KG1 (cell line): ENCODE measurements around the gene MAP2K5.

Experiments
- DNase-seq: peaks from one replicate; lab custom pipeline; 2025; lab: John Stamatoyannopoulos, UW

The MAP2K5 gene

DNA sequence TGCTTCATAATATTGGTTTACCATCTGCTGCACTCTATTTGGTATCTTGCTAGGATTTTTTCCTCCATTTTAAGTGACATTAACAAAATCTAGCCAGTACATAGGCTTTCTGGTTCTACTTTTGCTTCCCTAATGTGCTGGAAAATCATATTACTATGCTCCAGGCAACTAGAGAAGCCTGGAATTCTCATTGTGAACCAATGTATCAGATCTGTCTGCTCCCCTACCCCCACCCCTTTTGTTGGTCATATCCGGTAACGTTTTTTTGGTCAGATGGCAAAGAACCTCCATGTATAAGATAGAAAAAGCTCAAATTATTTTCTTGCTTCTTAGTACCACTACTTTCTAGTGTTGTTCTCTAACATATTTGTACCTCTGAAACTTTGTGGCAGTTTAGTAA, 17.1 kb downstream of the MAP2K5 start:
- DNase-seq = no peak

DNA sequence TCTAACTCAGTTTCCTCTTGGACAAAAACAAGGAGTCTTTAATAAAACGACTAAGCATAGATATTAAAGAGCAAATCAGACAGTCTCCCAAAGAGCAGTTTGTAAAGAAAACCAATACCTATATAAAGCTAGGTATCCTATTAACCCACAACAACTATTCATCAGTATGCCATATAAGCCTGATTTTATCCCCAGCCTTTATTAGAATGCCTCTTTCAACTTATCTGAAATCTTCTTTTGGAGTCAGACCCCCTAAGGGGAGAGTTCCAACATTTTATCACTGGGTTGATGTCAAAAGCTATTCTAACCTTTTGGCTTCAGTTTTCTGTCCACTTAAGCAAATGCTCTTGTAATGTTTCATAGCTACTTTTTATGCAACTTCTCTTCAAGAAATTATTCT, 17.8 kb downstream of the MAP2K5 start:
- no peak for DNase-seq

GRCh38 chr15:67563092-67563491, 20.6 kb downstream of the MAP2K5 start:
- DNase-seq = no peak

DNA sequence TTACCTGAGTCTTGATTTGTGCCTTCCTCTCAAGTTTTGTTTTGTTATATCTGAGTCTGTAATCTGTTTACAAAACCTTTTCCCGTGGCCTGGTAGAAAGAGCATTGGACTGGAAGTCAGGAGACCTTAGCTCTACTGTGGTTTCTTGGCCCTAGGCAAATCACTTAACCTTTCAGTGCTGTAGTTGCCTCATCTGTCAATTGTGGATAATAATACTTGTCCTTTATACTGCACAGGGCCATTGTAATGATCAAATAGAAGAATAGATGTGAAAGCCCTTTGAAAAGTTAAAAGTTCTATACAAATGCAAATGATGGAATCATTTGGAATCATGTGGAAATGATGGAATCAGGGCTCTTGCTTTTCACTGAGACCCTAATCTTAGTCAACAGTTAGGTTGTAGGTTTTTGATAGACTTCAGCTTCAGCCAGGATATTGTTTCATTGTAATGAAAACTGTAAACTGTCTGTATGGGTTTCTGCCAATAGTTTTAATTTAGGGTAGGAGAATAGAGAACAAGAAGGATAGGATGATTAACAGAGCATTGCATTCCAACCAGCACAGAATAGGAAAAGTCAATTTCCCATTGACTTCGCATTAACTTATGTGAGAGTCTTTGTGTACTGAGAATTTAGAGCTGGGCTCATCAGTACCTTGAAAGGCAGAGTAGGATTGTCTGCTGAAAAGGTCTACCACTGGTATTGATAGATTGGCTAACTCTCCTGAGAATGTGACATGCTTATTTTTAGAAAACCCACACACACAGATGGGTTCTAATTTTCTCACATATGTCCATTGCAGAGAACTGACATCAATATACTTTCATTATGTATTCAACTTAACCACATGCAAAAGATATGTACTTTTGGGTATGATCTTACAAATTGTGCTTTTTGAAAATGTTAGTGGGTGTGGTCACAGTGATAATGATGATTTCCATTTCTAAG, 21.8 kb downstream of the MAP2K5 start:
- DNase-seq = no peak

- no peak for DNase-seq
These were observed 22.5 kb downstream of the MAP2K5 start for GRCh38 chr15:67564968-67565345.

GRCh38 chr15:67569668-67570067, 27.2 kb downstream of the MAP2K5 start:
- no peak for DNase-seq

- no peak for DNase-seq
These were observed 28.6 kb downstream of the MAP2K5 start for GRCh38 chr15:67570875-67571647.

DNA sequence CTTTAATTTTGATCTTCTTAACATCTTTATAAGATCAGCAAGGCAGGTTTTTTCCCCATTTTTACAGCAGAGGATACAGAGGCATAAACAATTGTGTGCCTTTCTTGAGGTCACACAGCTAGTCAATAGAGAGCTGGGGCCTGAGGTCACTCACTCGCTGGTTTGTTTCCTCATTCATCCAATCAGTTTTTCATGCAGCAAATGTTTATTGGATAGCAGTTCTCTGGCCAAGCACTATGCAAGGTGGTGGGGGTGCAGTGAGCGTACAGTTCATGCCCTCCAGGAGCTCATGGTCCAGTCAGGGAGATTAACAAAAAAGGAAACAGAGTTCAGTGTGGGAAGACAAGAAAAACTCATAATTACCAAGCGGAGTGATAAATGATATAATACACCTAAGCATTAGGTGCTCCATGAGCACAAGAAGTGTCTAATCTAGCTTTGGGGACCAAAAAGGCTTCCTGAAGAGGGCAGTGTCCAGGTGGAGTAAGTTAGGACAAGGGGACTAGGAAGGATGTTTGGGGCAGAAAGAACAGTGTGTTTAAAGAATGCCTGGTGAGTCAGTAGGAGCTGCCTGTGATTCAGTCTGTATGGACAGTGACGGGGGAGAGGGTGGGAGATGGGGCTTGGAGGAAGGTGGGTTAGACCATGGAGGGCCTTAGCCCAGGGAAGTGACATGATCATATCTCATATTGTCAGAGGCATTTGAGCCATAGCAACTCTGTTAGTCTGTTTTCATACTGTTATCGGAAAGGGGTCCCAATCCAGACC, 29.3 kb downstream of the MAP2K5 start:
- no peak for DNase-seq

DNA sequence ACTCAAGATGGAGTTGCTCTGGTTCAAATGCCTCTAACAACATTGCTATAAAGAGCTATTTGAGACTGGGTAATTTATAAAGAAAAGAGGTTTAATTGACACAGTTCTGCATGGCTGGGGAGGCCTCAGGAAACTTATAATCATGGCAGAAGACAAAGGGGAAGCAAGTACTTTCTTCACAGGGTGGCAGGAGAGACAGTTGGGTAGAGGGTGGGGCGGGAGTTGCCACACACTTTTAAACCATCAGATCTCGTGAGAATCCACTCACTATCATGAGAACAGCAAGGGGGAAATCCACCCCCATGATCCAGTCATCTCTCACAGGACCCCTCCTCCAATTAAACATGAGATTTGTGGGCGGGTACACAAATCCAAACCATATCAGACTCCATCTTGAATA, 30.7 kb downstream of the MAP2K5 start:
- DNase-seq = no peak

- DNase-seq = no peak
These were observed 32.6 kb downstream of the MAP2K5 start for GRCh38 chr15:67575039-67575502.

DNA sequence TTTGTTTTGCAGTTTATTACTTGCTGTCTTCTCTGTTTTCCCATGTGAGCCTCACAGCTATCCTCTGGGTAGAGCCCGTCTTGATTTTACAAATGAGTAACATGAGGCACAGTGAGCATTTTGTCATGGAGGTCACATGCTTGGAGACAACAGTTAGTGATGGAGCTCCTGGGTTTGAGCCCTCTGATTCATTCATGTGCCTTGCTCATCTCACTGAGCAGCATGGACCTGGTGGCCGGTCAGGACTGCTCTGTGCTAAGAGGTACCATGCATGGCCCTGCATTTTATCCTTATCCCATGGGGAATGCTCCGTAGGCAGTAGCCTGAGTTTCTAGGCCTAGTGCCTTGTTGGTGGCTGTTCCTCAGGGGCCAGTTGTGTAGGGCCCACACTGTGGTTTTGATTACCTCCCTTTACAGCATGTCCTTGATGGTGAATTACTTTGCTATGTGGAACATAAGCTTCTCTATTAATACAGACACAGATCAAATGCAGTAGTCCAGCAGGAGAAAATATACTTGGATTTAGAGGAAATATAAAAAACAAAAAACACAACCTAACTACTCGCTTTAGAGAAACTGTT, 35.6 kb downstream of the MAP2K5 start:
- no peak for DNase-seq

- no peak for DNase-seq
These were observed 36.7 kb downstream of the MAP2K5 start for GRCh38 chr15:67579164-67579563.

GRCh38 chr15:67579967-67580366, 37.5 kb downstream of the MAP2K5 start:
- no peak for DNase-seq

DNA sequence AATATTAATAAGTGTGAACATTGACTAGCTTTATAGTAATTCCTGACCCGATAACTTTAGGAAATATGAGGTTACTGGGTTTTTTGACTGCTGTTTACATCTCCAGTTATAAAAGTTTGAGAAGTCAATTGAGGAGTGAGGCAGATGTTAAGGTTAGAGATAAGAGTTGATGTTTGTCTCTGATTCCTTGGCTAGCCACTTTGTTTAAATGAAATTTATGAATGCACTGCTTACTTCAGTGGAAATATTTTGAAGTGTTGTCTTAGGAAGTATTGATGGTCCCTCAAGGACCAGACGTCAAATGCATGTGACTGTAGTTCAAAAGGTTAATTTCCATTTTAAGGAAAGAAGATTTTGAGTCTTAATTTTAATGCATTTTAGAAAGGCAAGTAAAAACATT, 41.7 kb downstream of the MAP2K5 start:
- no peak for DNase-seq

DNA sequence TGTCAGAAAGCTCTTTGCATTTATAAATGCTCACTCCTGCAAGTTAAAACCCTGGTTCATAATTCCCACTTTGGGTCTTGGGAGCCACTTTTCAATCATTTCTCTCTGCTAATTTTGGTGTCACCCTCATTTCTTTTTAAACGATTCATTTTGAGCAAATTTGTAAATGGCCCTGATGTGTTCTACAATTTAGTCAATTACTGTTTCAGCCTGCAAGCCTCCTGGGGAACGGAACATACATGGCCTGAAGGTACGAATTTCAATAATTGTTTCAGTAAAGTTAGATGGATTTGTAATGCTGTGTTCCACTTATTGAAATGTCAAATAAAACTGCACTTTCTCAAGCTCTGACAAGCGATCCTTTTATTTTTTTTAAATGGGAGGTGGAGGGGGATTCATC, 43.2 kb downstream of the MAP2K5 start:
- no peak for DNase-seq

GRCh38 chr15:67587331-67587730, 44.8 kb downstream of the MAP2K5 start:
- DNase-seq = no peak

DNA sequence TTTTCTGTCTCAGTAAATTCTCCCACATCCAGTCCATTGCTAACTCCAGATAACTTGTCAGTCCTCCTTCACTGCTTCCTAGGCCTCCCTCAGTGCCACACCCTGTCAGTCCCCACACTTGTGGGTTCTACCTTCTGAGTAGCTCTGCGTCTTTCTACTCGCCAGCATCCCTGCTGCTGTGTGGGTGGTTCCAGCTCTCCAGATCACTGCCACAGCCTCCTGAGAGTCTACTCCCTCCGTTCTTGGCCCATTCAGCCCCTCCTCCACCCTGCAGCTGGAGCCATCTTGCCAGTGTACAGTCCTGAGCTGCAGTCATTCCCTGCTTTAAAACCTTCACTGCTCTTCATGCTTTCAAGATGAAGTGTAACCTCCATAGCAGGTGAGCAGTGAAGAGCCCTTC, 45.3 kb downstream of the MAP2K5 start:
- DNase-seq = no peak

- no peak for DNase-seq
These were observed 47.7 kb downstream of the MAP2K5 start for GRCh38 chr15:67590191-67590590.

DNA sequence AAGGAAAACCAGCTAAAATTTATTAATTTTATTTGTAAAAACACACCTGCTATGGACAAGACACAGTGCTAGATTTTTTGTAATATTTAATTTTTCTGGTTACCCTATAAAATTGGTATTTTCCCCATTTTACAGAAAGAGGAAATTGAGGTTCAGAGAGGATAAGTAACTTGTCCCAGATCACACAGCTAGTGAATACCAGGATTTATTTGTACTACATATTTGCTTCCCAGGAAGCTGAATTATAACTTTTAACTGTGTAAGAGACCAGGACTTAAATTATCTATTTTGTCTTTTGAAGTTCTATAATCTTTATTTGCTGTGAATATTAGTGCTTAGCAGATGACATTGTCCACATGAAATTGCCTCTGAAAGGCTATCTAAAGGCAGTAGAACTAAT, 49.7 kb downstream of the MAP2K5 start:
- no peak for DNase-seq

DNA sequence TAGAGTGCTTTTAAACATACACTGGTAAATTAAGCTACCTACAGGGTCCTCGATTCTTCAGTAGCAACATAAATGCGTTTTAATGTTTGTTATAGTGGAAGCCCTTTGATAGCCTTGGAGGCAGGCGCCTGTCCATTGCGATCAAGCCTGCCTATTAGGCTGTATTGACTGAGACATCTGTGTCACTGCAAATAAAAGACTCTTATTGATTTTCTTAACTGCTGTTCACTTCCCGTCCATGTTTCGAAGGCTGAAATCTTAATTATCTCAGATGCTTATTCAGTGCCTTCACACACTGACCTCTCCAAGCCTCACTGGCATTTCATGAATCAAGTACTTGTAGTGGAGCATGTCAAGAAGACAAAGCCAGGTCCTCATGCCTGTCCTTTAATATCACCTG, 51.1 kb downstream of the MAP2K5 start:
- DNase-seq = no peak

DNA sequence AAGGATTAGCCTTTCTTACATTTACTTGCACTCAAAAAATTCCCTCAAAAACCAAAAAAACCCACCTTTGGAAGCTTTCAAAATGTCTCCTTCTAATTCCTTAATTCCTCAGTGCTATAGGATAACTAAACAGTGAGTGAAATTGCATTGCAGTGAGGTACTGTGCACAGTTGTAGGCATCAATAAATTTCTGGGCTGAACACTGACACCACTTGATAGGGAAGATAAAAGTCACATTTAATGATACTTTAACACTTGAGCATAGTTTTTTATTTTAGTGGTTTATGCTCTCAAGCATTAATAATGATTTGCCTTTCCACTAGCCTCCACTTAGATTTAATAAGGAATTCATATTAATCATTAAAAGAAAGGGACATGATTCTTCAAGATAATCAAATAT, 52.3 kb downstream of the MAP2K5 start:
- no peak for DNase-seq

- no peak for DNase-seq
These were observed 53.1 kb downstream of the MAP2K5 start for GRCh38 chr15:67595572-67595971.
